ENCODE data around the gene NAA80.
A peak's percentile ranks its signal among the peaks of the same experiment; 100 is the strongest.
"Not testable (repeated sequence)": the region's sequence is repeated elsewhere in the genome, so short reads cannot be mapped to it uniquely, and the experiment has no call there.

NAA80 gene

DNA sequence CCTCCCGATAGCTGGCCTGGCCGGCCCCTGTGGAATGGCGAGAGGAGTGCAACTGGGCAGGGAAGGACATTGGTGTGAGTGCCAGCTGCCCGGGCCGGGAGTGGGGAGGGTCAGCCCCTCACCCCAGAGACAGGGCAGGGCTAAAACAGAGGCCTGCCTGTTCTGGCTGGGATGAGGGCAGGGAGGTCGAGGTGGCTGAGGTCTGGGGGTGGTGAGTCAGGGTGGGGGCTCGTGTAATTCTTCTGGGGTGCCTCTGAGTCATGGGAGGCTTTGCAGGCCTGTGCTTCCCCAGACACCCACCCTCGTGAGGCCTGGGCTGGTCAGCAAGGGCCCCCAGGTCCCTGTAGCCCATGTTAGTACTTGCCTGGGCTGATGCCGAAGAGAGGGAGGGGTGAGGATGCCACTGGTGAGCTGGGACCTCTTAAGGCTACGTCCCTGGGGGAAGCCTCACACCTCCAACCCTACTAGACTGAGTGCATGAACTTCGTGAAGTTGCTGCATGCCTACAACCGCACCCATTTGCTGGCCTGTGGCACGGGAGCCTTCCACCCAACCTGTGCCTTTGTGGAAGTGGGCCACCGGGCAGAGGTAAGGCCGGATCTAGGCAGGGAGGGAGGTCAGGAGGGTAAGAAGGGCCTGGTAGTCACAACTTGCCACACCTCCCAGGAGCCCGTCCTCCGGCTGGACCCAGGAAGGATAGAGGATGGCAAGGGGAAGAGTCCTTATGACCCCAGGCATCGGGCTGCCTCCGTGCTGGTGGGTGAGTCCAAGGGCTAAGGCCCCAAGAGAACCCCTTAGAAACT, 28.6 kb downstream of the NAA80 start:
- no peak for DNase-seq (ENCODE audit: low read depth in 2 of 2)

DNA sequence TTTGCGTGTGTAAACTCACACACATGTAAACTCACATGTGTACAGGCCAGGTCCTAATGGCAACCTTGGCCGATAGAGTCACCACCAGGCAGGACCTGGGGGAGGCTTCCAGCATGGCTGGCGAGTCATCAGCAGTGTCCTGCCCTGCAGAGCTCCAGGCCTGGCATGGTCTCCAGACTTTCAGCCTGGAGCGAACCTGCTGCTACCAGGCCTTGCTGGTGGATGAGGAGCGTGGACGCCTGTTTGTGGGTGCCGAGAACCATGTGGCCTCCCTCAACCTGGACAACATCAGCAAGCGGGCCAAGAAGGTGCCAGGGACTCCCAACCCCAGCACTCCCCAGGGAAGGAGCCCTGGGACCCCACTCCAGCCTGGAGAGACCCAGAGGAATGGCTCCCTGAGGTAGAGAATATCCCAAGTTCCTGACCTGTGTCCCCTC, 29.2 kb downstream of the NAA80 start:
- DNase-seq (ENCODE audit: low read depth in 2 of 2) = no peak

DNA sequence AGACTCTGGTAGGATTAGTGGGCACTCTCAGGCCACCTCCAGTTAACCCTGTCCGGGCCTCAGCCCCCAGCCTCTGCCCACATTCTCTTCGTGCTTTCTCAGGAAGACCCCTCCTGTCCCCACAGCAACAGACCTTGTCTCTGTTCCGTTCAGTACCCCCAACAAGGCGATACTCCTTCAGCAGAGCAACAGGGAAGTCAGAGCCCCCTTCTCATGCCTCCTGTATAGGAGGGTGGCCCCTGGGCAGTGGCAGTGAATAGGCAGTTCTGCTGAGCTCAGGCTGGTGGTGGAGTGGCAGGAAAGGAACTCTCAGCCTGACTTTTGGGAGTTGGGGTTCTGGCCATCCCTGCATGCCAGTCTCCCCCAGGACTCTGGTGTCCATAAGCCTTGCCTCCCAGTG, 29.7 kb downstream of the NAA80 start:
- no peak for DNase-seq (ENCODE audit: low read depth in 2 of 2)

DNA sequence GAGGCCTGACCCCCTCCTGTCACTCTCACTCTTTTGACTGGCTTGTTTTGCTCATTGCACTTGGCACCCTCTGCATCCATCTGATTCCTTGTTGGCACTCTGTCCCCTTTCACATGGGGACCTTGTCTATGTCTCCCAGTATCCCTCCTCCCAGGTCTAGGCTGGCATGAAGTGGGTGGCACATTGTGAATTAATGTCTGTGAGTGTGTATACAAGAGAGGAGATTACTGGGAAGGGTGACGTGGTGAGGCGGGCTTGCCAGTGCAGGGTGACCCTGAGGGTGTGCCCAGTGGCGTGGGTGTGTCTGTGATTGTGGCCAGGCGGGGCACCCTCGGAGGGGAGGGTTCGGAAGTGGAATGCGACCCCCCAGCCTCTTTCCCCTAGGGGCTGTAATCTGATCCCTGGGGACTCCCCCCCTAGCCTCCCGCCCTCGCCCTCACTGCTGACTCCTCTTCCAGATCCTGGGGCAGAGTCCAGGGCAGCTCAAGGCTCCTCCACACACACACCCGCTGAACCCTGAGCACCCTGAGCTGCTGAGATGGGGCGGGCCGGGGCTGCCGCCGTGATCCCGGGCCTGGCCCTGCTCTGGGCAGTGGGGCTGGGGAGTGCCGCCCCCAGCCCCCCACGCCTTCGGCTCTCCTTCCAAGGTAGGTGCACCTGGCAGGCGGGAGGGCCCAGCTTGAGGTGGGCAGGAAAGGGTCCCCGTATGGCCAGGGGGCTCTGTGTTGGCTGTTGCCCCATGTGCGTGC, 30.3 kb downstream of the NAA80 start, which contains the start of gene SEMA3B:
Gene SEMA3B, plus strand, starts transcription at position 445 of the 749 bp plus-strand sequence. Its CDS starts 94 bp downstream, at position 539.
- no peak for DNase-seq (ENCODE audit: low read depth in 2 of 2)

DNA sequence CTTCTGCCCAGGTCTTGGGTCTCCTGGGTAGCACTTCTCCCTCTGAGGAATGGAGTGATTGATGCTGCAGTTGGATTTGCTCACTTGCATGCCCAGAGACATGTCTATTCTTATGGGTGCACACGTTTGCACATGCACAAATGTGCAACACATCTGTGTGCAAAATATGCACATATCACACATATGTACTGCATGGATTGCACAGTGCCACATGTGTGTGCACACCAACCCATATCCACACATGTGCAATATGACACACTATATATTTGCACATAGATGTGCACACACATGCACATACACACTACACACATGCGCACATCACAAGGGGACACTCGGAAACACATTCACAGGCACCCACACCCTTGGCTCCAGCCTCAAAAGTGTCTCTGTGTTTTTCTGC, 30.9 kb downstream of the NAA80 start:
- DNase-seq (ENCODE audit: low read depth in 2 of 2) = no peak

DNA sequence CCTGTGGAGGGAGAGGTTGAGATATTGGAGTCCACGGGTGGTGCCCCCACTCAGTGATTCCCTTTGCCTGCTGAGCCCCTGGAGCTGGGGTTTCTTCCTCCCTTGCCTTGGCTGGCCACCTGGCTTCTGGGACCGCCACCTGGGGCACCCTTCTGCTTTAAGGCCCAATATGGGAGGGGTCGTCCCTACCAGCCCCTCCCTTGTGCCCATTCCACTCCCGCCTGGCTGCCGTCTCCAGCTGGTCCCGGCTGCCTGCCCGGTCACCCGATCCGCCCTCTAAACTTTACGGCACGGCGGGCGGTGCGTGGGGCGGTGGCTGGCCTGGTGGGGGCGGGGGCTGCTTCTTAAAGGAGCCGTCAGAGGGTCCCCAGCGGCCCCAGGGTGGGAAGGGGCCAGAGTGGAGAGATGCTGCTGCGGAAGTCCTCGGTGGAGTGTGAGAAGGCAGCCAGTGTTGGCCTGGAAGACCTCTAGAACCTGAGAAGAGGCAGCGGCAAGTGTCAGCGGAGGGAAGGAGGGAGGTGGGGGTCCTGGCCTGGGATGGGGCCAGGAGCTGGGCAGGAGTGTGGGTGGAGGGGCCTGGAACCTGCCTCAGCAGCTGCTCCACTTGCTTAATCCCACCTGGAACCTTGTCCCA, 31.8 kb downstream of the NAA80 start:
- no peak for DNase-seq (ENCODE audit: low read depth in 2 of 2)

DNA sequence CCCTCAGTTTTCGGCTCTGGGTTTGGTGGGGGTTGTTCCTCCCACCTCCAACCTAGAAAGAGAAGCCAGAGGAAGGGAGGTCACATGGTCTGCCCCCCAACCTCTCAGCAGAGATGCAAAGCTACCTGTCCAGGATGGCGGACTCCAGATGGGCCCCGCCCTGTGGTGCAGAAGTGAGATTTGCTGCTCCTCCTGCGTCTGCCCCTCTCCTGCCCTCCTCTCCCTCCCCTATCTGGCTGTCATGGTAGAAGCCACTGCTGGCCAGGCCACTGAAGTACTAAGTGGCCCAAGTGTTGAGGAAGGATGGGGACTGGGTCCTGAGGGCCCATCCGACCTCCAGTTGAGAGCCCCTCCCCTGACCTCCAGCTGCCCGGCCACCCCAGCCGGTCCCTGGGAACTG, 32.4 kb downstream of the NAA80 start:
- no peak for DNase-seq (ENCODE audit: low read depth in 2 of 2)

DNA sequence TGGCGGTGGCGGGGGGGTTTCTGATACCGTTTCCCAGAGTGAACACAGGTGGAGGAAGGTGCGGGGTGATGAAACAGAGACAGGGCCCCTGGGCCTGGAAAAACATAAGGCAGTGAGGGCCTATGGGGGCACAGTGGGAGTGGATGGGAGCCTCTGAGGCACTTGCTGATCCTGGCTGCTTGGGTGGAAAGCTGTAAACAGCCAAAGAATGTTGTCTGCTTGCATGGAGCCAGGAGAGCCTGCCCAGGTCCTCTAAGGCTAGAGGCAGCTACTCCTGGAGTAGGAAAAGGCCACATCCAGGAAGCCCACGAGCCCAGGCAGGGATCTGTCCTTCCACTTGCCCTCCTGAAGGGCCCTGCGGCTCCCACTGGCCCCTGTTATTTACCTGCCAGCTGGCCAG, 33.2 kb downstream of the NAA80 start:
- no peak for DNase-seq (ENCODE audit: low read depth in 2 of 2)

DNA sequence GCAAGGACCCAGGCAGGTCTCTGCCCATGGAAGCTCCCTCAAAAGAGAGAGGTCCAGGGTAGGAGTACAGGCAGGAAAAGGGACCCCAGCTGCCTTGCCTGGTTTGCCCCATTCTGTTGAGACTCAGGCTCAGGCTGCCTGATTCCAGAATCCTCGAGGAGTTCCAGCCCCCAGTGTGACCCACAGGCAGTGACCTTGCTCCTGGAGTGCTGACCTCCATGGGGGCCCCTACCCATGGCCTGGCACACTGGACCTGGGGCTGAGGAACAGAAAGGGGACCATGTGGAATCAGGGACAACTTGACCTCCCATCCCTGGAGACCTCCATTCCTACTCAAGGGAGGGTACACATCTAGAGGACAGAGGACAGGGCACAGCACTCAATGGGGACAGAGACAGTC, 33.6 kb downstream of the NAA80 start:
- DNase-seq (ENCODE audit: low read depth in 2 of 2) = no peak

DNA sequence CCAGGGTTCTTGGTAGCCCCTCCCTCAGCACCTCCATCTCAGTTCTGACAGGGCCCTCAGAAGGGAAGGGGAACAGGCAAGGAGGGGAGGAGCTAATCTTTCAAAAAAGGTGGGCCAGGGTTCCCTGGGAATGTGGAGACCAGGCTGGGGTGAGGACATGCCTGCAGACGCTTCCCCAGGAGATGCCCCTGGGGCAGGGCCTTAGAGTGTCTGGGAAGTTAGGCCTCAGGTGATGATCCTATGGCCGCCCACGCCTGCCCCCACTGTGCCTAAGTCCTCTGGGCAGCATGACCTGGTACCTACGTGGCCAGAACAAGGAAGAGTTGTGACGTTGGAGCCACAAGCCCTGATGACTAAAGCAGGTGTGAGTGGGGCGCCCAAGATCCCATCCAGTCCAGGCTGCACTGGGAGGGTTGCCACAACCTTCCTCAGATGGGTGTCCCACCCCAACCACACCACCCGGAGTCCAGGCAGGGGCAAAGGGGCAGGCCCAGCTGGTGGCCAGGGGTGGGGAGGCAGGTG, 34.2 kb downstream of the NAA80 start:
- DNase-seq (ENCODE audit: low read depth in 2 of 2) = no peak

DNA sequence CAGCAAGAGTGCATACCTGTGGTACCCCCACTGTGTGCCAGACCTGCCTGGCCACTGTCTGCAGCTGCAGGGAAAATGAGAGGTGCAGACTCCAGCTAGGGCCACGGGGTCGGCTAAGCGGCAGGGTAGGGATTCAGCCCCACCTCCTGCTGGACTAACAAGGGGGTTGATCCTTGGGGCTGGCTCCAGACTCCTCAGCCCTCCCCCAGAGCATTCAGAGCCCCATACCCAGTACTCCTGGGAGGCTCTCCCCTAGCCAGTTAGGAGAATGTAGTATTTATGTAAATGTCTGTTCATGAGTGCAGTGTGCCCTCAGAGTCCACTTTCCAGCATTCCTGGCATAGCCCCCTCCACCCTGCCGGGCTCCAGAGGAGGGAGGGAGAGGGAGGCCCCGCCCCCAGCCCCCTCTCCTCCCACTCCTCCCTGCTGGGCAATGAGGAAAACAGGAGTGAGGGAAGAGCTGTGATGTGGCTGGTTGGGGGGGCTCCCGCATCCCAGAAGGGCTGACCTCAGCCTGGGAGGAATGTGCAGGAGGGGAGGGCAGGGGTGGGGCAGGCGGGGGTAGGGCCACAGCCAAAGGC, 34.7 kb downstream of the NAA80 start:
- DNase-seq (ENCODE audit: low read depth in 2 of 2) = peak; percentile 91 to 93

DNA sequence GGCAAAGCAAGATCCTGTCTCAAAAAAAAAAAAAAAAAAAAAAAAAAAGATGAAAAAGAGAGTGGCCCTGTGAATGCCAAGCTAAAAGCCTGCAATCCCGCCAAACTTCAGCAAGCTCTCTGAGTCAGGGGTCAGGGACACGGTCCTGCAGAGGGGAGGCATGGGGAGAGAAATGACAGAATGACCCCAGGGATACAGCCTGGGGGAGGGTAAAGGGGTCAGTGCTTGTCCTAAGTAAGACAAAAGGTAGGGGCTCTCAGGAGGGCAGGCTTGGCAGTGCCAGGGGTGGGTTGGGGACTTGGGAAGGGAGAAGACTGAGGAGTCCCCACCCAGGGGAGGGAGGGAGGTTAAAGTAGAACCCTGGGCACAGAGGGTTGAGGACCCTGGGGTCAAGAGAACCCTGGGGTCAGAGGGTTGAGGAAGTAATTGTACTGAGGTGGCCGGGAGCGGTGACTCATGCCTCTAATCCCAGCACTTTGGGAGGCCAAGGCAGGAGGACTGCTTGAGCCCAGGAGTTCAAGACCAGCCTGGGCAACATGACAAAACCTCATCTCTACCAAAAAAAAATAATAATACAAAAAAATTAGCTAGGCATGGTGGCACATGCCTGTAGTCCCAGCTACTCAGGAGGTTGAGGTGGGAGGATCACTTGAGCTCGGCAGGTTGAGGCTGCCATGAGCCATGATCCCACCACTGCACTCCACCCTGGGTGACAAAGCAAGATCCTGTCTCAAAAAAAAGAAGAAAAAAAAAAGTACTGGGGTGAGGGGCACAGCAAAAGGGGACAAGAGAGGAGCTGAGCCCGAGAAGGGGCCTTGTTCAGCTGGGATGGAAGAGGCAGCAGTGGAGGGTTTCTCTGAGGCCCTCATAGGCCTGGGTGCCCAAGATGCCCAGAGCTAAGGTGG, 35.5 kb downstream of the NAA80 start:
- no peak for DNase-seq (ENCODE audit: low read depth in 2 of 2)

DNA sequence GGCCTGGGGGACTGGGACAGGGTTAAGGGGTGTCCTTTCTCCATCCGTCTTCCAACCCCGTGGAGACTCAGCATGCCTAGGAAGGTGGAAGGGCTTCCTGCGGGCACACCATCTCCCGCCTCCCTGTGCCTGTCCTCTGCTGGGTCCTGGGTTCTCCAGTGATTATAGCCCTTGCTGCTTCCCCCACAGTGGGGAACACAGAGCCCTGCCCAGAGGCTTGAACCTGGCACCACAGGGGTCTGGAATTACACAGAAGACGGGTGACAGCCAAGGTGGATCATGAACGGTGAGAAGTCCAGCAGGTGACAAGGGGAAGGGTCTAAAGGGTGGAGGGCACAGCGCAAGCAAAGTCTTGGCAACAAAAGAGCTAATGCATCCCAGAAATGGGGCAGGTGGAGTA, 36.4 kb downstream of the NAA80 start:
- no peak for DNase-seq (ENCODE audit: low read depth in 2 of 2)

DNA sequence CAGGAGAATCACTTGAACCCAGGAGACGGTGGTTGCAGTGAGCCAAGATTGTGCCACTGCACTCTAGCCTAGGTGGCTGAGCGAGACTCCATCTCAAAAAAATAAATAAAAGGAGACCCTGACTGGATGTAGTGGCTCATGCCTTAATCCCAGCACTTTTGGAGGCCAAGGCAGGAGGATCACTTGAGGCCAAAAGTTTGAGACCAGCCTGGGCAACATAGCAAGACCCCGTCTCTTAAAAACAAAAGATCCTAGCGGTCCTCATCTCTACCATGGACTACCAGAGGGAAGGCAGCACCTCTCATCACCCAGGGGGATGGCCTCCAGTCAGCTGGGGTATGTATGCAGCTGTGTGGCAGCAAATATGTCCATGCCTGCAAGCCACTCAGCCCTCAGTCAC, 37.0 kb downstream of the NAA80 start:
- DNase-seq (ENCODE audit: low read depth in 2 of 2) = not testable (repeated sequence)

DNA sequence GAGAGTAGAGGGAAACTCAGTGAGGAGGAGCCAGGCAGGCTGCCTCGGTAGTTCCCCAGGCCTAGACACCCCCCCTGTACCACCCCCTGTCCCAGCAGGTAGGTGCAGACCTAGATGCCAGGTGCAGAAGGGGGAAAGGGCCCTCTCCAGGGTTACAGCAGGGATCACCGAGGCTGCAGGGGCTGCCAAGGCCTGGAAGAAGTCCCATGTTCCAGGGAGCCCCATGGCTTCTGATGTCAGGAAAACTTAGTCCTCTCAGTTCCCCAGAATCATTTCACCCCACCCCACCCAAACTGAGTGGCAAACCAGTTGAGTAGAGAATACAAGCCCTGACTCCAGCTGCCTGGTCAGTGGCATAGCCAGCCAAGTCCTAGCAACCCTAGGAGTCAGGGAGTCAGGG, 37.7 kb downstream of the NAA80 start:
- no peak for DNase-seq (ENCODE audit: low read depth in 2 of 2)

DNA sequence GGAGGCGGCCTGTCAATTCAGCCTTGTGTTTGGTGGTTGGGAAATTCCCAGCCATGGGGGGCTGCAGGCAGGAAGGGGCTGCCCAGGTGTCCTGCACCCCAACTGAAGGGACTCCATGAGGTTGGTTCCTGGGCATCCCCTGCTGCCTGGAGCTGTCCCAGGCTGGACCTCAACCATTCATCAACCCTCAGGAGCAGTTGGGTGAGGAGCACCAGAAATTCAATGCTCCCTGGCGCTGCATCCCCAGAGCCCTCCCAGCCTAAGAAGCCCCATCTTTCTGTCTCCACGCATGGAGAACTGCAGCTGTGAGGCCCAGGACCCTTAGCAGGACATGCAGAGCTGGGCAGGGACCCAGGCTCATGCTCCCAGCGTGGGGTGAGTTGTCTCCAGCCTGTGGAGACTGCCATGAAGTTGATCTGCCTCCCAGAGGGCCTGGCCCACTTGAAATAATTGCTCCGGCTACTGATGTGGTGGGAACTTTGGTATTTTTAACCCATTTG, 38.2 kb downstream of the NAA80 start:
- DNase-seq (ENCODE audit: low read depth in 2 of 2) = no peak

DNA sequence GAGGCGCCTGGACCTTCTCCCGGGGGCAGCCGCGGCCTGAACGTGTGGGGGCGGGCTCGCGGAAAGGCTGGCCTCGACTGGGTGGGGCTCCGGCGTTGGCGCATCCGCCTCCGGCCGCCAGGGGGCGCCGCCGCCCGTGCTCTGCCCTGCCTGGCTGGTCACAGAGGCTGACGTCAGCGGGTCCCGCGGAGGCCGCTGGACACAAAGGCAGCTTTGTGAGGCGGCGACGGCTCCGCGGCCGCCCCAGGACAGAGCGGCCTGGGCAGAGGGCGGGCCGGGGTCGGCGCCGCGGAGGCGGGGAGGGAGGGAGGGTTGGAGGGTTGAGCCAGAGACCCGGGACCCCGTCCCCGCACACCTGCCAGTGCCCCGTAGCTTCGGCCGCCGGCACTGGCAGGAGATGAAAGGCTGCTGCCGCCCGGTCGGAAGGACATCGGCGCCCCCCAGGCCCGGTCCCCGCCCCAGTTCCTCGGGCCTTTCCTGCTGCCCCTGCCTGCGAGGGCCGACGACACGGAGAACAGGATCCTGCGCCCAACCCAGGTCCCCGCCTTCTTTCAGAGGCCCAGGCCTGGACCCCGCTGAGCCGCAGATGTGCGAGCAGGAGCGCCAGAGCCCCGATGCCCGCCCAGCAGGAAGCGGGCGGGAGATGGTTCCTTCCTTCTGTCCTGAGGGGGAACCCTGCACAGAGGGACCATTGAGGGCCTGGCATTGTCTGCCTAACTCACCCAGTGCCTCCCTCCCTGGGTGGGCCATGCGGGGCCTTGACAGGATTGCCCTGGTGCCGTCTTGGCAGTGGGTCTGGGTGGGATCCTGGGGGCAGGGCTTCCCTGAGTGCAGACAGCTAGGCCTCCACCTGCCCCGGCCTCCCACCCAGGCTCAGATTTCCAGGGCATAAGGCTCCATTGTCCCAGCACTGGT, 38.9 kb downstream of the NAA80 start:
- peak; percentile 42 to 43 for DNase-seq (ENCODE audit: low read depth in 2 of 2)

DNA sequence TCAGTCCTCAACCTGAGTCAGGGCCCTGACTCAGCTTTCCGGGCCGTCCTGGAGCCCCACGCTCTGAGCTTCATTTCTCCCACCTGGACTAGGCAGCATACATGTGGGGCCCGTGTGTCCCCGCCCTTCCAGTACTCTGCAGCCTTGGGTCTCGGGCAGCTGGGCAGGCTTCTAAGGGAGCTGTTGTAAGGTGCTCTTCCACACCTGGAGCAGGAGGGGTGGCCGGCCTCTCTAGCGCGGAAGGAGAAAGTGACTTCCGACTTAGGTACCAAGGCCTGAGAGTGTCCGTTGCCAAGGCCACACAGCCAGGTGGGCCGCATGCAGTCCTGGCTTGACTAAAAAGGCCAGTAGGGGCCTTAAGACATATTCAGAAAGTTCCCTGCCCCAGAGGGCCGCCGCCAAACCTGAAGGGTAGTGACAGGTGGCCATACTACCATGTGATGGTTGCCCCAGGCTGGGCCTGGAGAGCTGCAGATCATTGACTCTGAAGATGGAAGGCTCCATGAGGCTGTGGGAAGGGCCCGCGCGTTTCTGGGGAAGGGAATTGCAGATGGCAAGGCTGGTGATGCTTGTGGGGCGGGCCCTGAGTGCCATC, 39.7 kb downstream of the NAA80 start:
- DNase-seq (ENCODE audit: low read depth in 2 of 2) = no peak

DNA sequence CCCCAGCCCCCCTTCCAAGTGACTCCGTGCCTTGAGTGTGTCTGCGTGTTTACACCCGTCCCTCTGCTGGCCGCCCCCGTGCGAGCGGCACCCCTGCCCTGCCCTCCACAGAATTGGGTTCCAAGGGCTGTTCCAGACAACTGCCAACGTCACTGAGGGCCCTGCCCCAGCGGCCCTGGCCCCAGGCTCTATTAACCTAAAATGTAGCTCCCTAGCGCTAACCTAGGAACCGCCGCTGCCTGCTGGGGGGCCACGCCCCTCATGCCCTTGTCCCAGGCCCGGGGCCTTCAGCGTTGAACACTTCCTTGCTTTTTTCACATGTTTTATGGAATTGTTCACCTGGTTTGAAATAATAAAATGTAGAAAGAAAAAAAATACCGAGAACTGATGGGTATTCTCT, 40.2 kb downstream of the NAA80 start:
- DNase-seq (ENCODE audit: low read depth in 2 of 2) = no peak
